Spinal cord (tissue), 10 donors: ENCODE results near the gene ME1. TPM values are rescaled to one million over a fixed set of nuclear protein-coding genes. Genes with fewer than 3 reads are reported as not detected.

ENCODE experiments used
- DNase-seq, 6 donors: peaks; one replicate each; pipeline versions ENCODE4 v3.0.0 to v3.0.0-alpha.2; 2013 to 2015; ENCODE audit warnings: low spot score in 6 of 6, low read depth in 4 of 6
- H3K27ac ChIP-seq: one replicate; pipeline ENCODE4 v1.5.1; 2013; ENCODE audit warnings: low read depth, low read length, control low read depth
- H3K27me3 ChIP-seq: one replicate; pipeline ENCODE4 v1.6.1; 2013; ENCODE audit warnings: low read length; ENCODE audit not compliant: control insufficient read depth, insufficient read depth
- H3K36me3 ChIP-seq: one replicate; pipeline ENCODE4 v1.6.1; 2013; ENCODE audit warnings: low read length; ENCODE audit not compliant: control insufficient read depth, insufficient read depth
- H3K4me1 ChIP-seq: one replicate; pipeline ENCODE4 v1.6.1; 2013; ENCODE audit warnings: low read length; ENCODE audit not compliant: control insufficient read depth, insufficient read depth
- H3K4me3 ChIP-seq: one replicate; pipeline ENCODE4 v1.5.1; 2013; ENCODE audit warnings: low read depth, low read length, control low read depth
- H3K9me3 ChIP-seq: one replicate; pipeline ENCODE4 v1.6.1; 2013; ENCODE audit warnings: low read length; ENCODE audit not compliant: control insufficient read depth, insufficient read depth
- WGBS: methylation state at CpG from one replicate; pipeline ENCODE4 v1.1.5; 2013; ENCODE audit warnings: missing lambda C conversion rate; ENCODE audit not compliant: insufficient coverage; 5-methylcytosine and 5-hydroxymethylcytosine counted together
- polyA plus RNA-seq, 2 donors: library from polyadenylated mRNA; unstranded; fragments of 120-200 nt; gene quantifications; one replicate each; pipeline ENCODE4 v1.2.1, GENCODE V29; 2013; ENCODE audit not compliant: insufficient read length in 2 of 2
- total RNA-seq, 2 donors: library from RNA; depleted of rRNA in 1 of 2; stranded (reverse); fragments of 120-200 nt in 1 of 2; fragments of >200 nt in 1 of 2; gene quantifications; one replicate each; pipeline versions ENCODE4 v1.2.3 to v1.2.4, GENCODE V29; 2013 to 2014
- donor health status: healthy.

Gene ME1
- total and polyA plus RNA-seq, 4 donors: 8.4 to 23.8 (median 18.6) TPM

DNA sequence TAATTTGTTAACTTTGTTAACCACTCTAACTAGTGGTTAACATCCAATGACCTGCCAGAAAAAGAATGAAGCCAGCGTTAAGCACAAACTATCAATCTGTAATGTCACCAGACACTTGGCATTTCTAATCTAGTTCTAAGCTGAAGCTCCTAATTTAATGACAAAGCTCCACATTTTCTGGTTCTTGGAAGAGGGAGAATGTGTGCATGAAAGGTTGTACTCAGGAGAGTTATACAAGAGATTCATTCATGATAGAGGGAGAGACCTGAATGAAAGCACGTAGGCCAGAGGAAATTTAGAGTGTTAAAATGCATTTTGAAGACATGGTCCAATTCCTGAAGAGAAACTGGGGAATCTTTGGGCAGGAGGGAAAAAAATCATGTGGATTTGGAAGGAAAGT is 8.3 kb upstream of the ME1 start:
- Histone ChIP-seq H3K27ac (no peak overlapping the region), H3K27me3 (no peaks in the 10 kb centered on the region), H3K4me3 (no peak overlapping the region), H3K9me3 (no peaks in the 10 kb centered on the region), H3K4me1 (no peaks in the 10 kb centered on the region), H3K36me3 (no peaks in the 10 kb centered on the region)
- no peak for DNase-seq
- 47% methylated on average over 1 of the region's 2 CpGs for WGBS

DNA sequence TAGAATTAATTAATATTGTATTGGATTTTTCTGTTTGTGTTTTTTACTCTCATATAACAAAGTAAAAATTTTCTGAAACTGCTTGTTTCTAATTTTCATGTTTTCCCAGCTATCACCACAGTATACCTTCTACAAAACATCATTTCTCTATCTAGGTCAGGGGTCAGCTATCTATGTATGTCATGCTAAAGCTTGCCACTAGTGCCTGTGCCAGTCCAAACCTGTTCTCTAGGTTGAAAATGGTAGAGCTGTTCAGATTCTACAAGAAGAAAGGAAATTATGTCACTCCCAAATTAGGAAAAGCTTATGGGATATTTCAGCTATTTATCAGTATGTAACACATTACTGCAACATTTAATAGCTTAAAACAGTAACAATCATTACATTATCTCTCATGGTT is 5.8 kb upstream of the ME1 start:
- no peak for DNase-seq
- H3K27ac ChIP-seq: no peak overlapping the region
- H3K4me3 ChIP-seq: no peak overlapping the region
- H3K4me1 ChIP-seq: peaks cover 3% of the 10 kb centered on the region
- no peaks in the 10 kb centered on the region for H3K36me3 ChIP-seq
- no peaks in the 10 kb centered on the region for H3K9me3 ChIP-seq
- H3K27me3 ChIP-seq: no peaks in the 10 kb centered on the region

DNA sequence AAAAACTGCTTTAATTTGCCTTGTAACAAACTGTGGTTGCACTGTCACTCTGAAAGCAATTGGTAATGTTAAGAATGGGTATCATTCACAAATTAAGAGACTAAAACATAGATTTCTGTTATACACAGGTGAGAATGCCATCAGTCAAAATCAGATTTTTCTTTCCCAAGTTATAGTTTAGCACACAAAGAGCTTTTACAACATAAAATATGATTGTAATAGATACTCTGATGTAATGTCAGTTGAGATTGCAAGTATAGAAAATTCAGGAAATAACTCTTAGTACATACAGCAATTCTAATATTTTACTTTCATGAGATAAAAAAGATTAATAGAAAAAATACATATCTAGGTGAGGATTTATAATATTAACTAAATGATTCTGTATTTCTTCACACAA is 2.3 kb upstream of the ME1 start:
- Histone ChIP-seq H3K9me3 (no peaks in the 10 kb centered on the region), H3K27ac (no peak overlapping the region), H3K4me1 (peaks cover 14% of the 10 kb centered on the region), H3K27me3 (no peaks in the 10 kb centered on the region), H3K36me3 (no peaks in the 10 kb centered on the region), H3K4me3 (no peak overlapping the region)
- no peak for DNase-seq

DNA sequence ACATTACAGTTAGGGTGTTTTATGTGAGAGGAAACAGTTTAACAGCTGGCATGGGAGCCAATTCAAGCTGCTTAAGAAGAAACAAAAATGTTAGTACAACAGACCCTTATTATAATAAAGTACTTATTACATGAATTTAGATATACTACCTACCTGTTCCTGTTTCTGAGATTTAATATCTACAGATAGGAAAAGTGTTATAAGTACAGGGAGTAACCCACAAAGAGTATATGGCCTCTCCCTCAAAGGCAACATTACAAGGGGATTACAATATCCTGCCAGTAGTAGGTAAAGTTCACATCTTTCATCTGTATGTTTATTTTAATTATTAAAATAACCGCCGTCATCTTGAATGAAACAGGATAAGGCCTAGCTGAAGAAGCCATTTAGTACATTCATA is 1.8 kb upstream of the ME1 start:
- H3K9me3 ChIP-seq: no peaks in the 10 kb centered on the region
- H3K4me1 ChIP-seq: peaks cover 14% of the 10 kb centered on the region
- no peaks in the 10 kb centered on the region for H3K36me3 ChIP-seq
- no peaks in the 10 kb centered on the region for H3K27me3 ChIP-seq
- WGBS: no CpG with 5 or more reads among the region's 2 CpGs
- no peak overlapping the region for H3K4me3 ChIP-seq
- no peak overlapping the region for H3K27ac ChIP-seq
- DNase-seq: no peak

DNA sequence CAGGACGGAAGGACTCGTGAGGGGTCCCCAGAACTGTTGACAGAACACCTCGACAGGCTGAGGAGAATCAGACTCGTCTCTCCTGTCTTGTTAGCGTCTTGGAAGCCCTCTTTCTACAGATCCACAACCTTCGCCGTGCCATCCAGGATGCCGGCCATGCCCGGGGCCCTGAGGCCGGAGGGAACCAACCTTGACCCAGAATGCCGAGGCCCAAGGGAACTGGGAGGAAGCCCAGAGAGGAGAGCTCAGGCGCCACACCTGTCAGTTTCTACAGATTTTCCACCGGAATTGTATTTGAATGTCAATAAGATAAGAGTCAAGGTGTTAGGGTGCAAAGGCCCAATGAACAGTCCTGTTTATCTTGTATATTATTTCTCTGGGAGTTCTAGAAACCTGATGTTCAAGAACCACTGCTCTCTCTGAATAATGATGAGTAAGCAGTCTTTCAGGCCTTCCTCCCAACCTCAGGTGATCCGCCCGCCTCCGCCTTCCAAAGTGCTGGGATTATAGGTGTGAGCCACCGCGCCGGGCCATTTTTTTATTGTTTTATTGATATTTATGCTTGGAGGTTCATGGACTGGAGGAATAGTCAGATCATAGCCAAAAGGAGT is 799 bp upstream of the ME1 start:
- Histone ChIP-seq H3K27ac (no peak overlapping the region), H3K27me3 (no peaks in the 10 kb centered on the region), H3K36me3 (no peaks in the 10 kb centered on the region), H3K9me3 (no peaks in the 10 kb centered on the region), H3K4me1 (peaks cover 14% of the 10 kb centered on the region), H3K4me3 (peak overlapping the region; percentile 64)
- DNase-seq: no peak
- 71% methylated on average over 6 of the region's 19 CpGs for WGBS

DNA sequence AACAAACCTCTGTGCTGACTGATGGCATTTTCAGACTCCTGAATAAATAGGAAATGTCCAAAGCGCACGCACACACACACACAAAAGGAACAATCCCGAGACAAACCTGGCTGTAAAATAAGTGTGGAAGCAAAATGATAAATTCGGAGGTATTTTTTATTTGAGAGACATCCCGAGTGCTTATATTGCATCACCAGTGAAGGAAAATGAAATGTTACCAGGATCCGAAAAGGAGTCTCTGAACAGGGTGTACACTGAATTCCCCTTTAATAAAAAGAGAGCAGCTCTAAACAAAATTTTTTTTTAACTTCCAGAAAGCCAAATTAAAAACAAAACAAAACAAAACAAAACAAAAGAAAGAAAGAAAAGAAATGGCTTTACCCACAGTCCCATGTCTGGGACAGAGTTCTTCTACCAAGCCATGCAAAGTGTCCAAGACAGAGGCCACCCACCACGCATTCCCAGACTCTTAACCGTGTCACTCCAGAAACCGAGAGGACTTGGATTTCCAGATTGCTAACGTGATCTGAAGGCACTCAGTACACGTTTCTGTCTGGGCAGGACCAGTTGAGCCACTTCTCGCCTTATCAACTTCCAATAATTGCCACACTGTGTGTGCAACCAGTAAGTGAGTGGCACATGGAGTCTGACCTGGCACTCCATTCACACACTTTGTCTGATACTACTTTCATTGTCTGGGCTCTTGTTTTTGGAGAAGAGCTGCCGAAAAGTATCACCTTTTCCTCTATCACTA is 817 bp downstream of the ME1 start:
- WGBS: 19% methylated on average over 6 of the region's 13 CpGs
- no peaks in the 10 kb centered on the region for H3K36me3 ChIP-seq
- H3K4me3 ChIP-seq: peak overlapping the region; percentile 64
- H3K27ac ChIP-seq: no peak overlapping the region
- peak in 4 of 6 donors; percentile 29 to 73 (median 50) for DNase-seq
- no peaks in the 10 kb centered on the region for H3K9me3 ChIP-seq
- H3K27me3 ChIP-seq: no peaks in the 10 kb centered on the region
- H3K4me1 ChIP-seq: peaks cover 14% of the 10 kb centered on the region

DNA sequence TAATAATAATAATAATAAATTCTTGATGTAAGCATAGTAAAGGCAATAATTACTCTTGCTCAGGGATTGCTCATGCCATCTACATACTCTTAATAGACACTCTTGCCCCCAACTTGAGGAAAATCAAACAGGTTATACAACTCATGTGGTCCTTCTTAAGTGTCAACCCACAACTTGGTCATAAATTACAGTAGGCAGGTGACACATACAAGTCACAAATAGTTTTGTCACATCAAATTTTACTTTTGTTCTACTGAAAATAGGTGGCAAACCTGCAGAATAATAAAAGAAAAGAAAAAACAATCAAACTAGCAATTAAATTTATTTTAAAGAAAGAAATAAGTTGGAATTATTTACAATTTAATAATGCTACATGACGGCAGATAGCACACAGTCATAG is 1.6 kb downstream of the ME1 start:
- no CpG with 5 or more reads among the region's 1 CpG for WGBS
- no peak overlapping the region for H3K4me3 ChIP-seq
- no peak overlapping the region for H3K27ac ChIP-seq

DNA sequence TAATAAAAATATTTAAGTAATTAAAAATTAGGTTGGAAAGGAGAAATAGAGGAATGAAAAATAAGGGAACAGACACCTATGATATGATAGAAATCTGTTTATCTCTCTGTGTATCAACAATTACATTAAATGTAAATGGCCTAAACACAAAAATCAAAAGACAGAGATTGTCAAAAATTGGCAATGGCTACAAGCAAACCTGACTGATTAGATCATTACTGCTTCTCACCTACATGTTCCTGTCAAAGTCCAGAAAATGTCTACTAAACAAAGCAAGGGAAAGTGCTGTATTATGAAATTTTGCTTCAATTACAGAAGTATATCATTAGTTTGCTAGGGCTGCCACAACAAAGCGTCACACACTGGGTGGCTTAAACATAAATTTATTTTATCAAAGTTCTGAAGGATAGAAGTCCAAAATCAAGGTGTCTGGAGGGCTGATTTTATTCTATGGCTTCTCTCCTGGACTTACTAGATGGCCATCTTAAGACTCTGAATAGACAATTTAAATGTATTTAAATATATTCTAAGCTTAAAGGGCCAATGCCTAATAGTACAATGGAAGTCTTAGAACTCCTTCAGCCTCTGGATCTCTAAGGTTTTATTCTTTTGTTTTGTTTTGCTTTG is 6.3 kb downstream of the ME1 start:
- no CpG with 5 or more reads among the region's 1 CpG for WGBS
- H3K27me3 ChIP-seq: no peaks in the 10 kb centered on the region

More for the DNA sequence above, 1.6 kb downstream of the ME1 start:
- H3K4me1 ChIP-seq: peaks cover 14% of the 10 kb centered on the region
- H3K9me3 ChIP-seq: peaks cover 5% of the 10 kb centered on the region
- H3K36me3 ChIP-seq: no peaks in the 10 kb centered on the region
- DNase-seq: no peak
- H3K27me3 ChIP-seq: no peaks in the 10 kb centered on the region

DNA sequence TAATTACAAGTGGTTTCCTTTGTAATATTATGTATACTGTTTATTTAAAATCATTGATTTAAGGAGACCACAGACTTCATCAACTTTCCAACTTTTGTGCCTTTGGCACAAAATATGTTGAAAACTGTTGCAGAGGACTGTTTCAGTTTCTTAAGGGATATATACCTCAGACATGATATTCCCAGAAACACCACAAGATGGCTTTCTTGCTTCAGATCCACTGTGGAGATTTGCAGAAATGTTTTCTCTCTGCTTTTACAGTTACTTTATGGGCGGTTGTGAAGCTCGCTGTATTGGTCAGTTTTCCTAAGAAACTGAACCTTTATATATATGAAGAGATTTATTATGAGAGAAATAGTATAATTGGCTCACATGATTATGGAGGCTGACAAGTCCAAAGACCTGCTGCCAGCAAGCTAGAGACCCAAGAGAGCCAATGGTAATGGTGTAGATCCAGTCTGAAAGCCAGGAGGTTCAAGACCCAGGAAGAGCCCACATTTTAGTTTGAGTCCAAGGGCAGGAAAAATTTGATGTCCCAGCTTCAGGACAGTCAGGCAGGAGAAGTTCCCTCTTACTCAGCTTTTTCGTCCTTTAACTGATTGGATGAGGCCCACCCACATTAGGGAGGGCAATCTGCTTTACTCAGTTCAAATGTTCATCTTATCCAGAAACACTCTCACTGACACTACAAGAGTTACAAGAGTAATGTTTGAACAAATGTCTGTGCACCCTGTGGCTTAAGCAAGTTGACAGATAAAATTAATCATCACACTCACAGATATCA is 12.8 kb downstream of the ME1 start:
- Histone ChIP-seq H3K4me1 (no peaks in the 10 kb centered on the region), H3K27me3 (no peaks in the 10 kb centered on the region), H3K4me3 (no peak overlapping the region), H3K9me3 (no peaks in the 10 kb centered on the region), H3K27ac (no peak overlapping the region), H3K36me3 (no peaks in the 10 kb centered on the region)
- WGBS: no CpG with 5 or more reads among the region's 3 CpGs
- peak in 2 of 6 donors; percentile 76 to 84 for DNase-seq

More for the DNA sequence above, 6.3 kb downstream of the ME1 start:
- no peaks in the 10 kb centered on the region for H3K4me1 ChIP-seq
- no peaks in the 10 kb centered on the region for H3K36me3 ChIP-seq
- no peak overlapping the region for H3K4me3 ChIP-seq
- DNase-seq: no peak
- H3K27ac ChIP-seq: no peak overlapping the region
- peaks cover 5% of the 10 kb centered on the region for H3K9me3 ChIP-seq
